Memory B cell (primary cell): ENCODE data around the gene PPIB.
A peak's percentile ranks its signal among the peaks of the same experiment; 100 is the strongest.

ENCODE experiments used
- ATAC-seq: fragments of 150-1000 bp; cut with Tn5 transposase; 2 replicates; pipeline ENCODE4 v1.10.0; 2021; ENCODE audit warnings: low read depth, mild to moderate bottlenecking, moderate library complexity
- DNase-seq, 2 donors: peaks; one replicate each; pipeline ENCODE4 v3.0.0; 2022; ENCODE audit warnings: low spot score in 2 of 2
- H3K27ac Mint-ChIP-seq: one replicate; pipeline ENCODE4 v1.8.0; 2022; ENCODE audit warnings: mild to moderate bottlenecking, moderate library complexity, mixed read lengths
- H3K27me3 Mint-ChIP-seq: one replicate; pipeline ENCODE4 v1.8.0; 2022; ENCODE audit warnings: mixed read lengths
- H3K36me3 Mint-ChIP-seq: one replicate; pipeline ENCODE4 v1.8.0; 2022; ENCODE audit warnings: mild to moderate bottlenecking, mixed read lengths
- H3K4me1 Mint-ChIP-seq: one replicate; pipeline ENCODE4 v1.8.0; 2022; ENCODE audit warnings: mixed read lengths
- H3K4me3 Mint-ChIP-seq: one replicate; pipeline ENCODE4 v1.8.0; 2022; ENCODE audit warnings: mild to moderate bottlenecking, moderate library complexity, mixed read lengths
- H3K9me3 Mint-ChIP-seq: one replicate; pipeline ENCODE4 v1.8.0; 2022; ENCODE audit warnings: mixed read lengths

Gene PPIB

DNA sequence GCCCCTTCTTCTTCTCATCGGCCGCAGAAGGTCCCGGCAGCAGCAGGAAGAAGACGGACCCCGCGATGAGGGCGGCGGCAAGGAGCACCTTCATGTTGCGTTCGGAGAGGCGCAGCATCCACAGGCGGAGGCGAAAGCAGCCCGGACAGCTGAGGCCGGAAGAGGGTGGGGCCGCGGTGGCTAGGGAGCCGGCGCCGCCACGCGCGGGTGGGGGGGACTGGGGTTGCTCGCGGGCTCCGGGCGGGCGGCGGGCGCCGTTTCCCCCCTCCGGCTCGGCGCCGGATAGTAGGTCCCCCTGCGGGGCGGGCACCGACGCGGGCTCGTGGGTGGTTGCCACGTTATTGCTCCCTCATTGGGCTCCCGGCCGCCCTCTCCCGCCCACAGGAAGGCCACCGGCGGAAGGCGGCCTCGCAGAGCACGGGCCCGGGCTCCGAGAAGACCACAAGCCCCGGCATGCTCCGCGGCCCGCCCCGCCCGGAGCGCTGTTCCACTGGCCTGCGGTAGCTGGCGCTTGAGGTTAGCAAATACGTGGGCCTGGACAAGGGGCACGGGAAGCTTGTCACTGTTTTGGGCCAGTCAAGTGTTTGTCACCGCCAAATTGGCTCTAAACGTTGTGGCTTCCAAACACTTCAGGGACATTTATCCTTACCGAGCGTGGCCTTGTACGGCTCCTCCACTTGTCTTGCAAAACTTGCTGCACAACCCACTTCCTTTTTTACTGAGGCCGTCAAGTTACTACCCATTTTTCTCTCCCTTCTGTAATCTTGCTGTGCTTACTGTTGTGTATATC, at the start of gene PPIB:
PPIB (minus strand) TSS at position 154 of the 790 bp plus-strand sequence; CDS start at position 118, 36 bp downstream.
- H3K27ac Mint-ChIP-seq = peak within 1 kb of the TSS; percentile 88
- H3K27me3 Mint-ChIP-seq = no peaks in the 10 kb centered on the region
- H3K4me3 Mint-ChIP-seq = peak within 1 kb of the TSS; percentile 91
- no peaks in the 10 kb centered on the region for H3K9me3 Mint-ChIP-seq
- peaks cover 16% of the 10 kb centered on the region for H3K36me3 Mint-ChIP-seq
- ATAC-seq (peak; percentile 89), DNase-seq (peak; percentile 90 to 96)
- peaks cover 39% of the 10 kb centered on the region for H3K4me1 Mint-ChIP-seq

GRCh38 chr15:64211696-64212095, 48.9 kb upstream of the PPIB start:
- Mint-ChIP-seq H3K27me3 (no peaks in the 10 kb centered on the region), H3K4me1 (no peaks in the 10 kb centered on the region), H3K9me3 (no peaks in the 10 kb centered on the region), H3K27ac (no peak overlapping the region), H3K36me3 (peaks cover 9% of the 10 kb centered on the region), H3K4me3 (no peak overlapping the region)
- ATAC-seq = no peak
- no peak for DNase-seq

DNA sequence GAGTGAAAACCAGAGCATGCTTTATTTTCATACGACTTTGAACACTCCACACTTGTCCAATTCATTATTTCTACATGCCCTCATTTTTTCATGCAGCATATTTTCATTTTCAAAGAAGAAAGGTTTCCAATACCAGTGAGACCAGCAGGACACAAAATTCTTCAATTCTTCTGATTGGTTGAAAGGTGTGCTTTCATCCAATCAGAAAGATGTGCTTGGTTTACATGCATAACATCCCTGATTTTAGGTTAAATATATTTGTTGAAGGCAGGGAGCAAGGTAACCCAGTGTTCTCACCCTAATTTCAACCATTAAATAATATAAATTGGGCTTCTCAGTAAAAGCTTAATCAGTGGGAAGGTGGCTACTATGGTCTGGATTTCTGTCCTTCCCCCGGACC, 47.5 kb upstream of the PPIB start:
- H3K27me3 Mint-ChIP-seq = no peaks in the 10 kb centered on the region
- H3K36me3 Mint-ChIP-seq = peaks cover 11% of the 10 kb centered on the region
- H3K9me3 Mint-ChIP-seq = no peaks in the 10 kb centered on the region
- ATAC-seq (no peak), DNase-seq (no peak)
- no peaks in the 10 kb centered on the region for H3K4me1 Mint-ChIP-seq
- no peak overlapping the region for H3K4me3 Mint-ChIP-seq
- no peak overlapping the region for H3K27ac Mint-ChIP-seq

GRCh38 chr15:64209680-64210334, 47.0 kb upstream of the PPIB start:
- no peaks in the 10 kb centered on the region for H3K4me1 Mint-ChIP-seq
- peaks cover 11% of the 10 kb centered on the region for H3K36me3 Mint-ChIP-seq
- ATAC-seq = peak; percentile 27
- H3K9me3 Mint-ChIP-seq = no peaks in the 10 kb centered on the region
- no peaks in the 10 kb centered on the region for H3K27me3 Mint-ChIP-seq
- no peak overlapping the region for H3K4me3 Mint-ChIP-seq
- H3K27ac Mint-ChIP-seq = no peak overlapping the region
- DNase-seq = no peak

DNA sequence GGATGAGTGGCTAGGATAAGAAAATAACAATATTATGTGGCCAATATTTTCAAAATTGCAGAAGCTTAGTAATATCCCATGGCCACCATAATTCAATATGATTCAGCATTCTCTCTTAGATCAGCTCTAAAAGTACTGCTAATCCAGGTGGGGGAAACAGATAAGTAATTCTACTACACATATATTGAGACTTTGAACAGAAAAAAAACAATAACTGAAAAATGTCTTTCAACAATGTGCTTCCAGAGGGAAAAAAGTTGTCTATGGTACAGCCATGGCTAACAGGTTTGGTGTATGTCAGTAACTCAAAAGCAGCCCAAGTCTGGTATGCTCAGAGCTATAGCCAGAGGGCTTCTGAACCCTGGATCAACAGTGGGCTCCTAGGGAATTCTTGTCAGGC, 42.4 kb upstream of the PPIB start:
- no peak overlapping the region for H3K27ac Mint-ChIP-seq
- DNase-seq = no peak
- ATAC-seq = no peak
- H3K27me3 Mint-ChIP-seq = no peaks in the 10 kb centered on the region
- H3K9me3 Mint-ChIP-seq = no peaks in the 10 kb centered on the region
- H3K4me1 Mint-ChIP-seq = no peaks in the 10 kb centered on the region
- peaks cover 28% of the 10 kb centered on the region for H3K36me3 Mint-ChIP-seq
- no peak overlapping the region for H3K4me3 Mint-ChIP-seq

DNA sequence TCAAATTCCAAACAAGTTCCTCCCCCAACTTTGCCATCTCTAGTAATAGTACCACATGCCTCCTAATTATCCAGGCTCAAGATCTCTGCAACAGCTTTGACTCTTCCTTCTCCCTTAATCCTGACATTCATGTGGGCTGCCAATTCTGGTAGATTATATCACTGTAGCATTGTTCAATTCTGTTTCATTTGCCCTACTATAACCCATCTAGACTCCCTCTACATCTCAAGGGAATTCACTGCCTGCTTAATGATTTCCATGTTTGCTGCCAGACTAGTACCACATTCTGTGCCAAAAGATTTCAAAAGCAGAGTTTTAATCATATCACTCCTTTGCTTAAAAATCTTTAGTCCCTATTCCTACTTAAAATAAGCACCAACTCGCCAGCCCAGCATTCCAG, 34.6 kb upstream of the PPIB start:
- DNase-seq (no peak), ATAC-seq (no peak)
- Mint-ChIP-seq H3K36me3 (peaks cover 23% of the 10 kb centered on the region), H3K4me3 (no peak overlapping the region), H3K9me3 (no peaks in the 10 kb centered on the region), H3K27me3 (no peaks in the 10 kb centered on the region), H3K27ac (no peak overlapping the region), H3K4me1 (no peaks in the 10 kb centered on the region)

DNA sequence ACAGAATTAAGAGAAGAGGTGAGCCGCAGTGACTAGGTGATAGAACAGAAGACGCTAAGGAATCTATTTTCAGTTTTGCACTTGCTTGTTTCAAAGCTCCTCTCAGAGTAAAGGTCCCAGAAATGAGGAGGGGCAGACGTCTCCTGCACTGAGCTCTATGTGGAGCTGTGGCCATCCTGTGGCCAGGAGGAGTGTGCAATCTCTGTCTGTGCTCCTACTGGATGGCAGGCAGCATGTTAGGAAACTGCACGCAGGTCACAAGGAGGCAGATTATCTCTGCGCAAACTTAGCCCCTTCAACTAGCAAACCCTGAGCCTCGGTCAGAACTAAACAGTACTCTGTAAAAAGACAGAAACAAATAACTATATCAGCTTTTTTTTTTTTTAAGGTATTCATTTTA, 31.1 kb upstream of the PPIB start:
- H3K4me3 Mint-ChIP-seq = no peak overlapping the region
- no peaks in the 10 kb centered on the region for H3K4me1 Mint-ChIP-seq
- peaks cover 15% of the 10 kb centered on the region for H3K36me3 Mint-ChIP-seq
- DNase-seq (no peak), ATAC-seq (no peak)
- no peaks in the 10 kb centered on the region for H3K9me3 Mint-ChIP-seq
- no peak overlapping the region for H3K27ac Mint-ChIP-seq
- H3K27me3 Mint-ChIP-seq = no peaks in the 10 kb centered on the region

GRCh38 chr15:64191971-64192830, 29.4 kb upstream of the PPIB start:
- H3K9me3 Mint-ChIP-seq = no peaks in the 10 kb centered on the region
- H3K4me3 Mint-ChIP-seq = no peak overlapping the region
- H3K27ac Mint-ChIP-seq = no peak overlapping the region
- DNase-seq (no peak), ATAC-seq (no peak)
- no peaks in the 10 kb centered on the region for H3K4me1 Mint-ChIP-seq
- H3K36me3 Mint-ChIP-seq = peaks cover 10% of the 10 kb centered on the region
- no peaks in the 10 kb centered on the region for H3K27me3 Mint-ChIP-seq

GRCh38 chr15:64187396-64188191, 24.8 kb upstream of the PPIB start:
- DNase-seq (no peak), ATAC-seq (no peak)
- Mint-ChIP-seq H3K9me3 (no peaks in the 10 kb centered on the region), H3K4me3 (no peak overlapping the region), H3K36me3 (peaks cover 4% of the 10 kb centered on the region), H3K27ac (no peak overlapping the region), H3K27me3 (no peaks in the 10 kb centered on the region), H3K4me1 (no peaks in the 10 kb centered on the region)

GRCh38 chr15:64185146-64185911, 22.5 kb upstream of the PPIB start:
- H3K9me3 Mint-ChIP-seq = no peaks in the 10 kb centered on the region
- no peak for ATAC-seq
- no peak overlapping the region for H3K27ac Mint-ChIP-seq
- H3K27me3 Mint-ChIP-seq = no peaks in the 10 kb centered on the region
- H3K4me1 Mint-ChIP-seq = peaks cover 10% of the 10 kb centered on the region
- H3K4me3 Mint-ChIP-seq = no peak overlapping the region
- H3K36me3 Mint-ChIP-seq = peaks cover 4% of the 10 kb centered on the region
- no peak for DNase-seq

- no peak for DNase-seq
Observed at GRCh38 chr15:64182859-64183370, 20.1 kb upstream of the PPIB start.

GRCh38 chr15:64180235-64180824, 17.5 kb upstream of the PPIB start:
- Mint-ChIP-seq H3K4me1 (peaks cover 17% of the 10 kb centered on the region), H3K4me3 (peak overlapping the region; percentile 61), H3K27me3 (no peaks in the 10 kb centered on the region), H3K9me3 (no peaks in the 10 kb centered on the region), H3K27ac (peak overlapping the region; percentile 96), H3K36me3 (peaks cover 4% of the 10 kb centered on the region)
- ATAC-seq = peak; percentile 97
- DNase-seq = peak; percentile 47 to 76

More at GRCh38 chr15:64182859-64183370, 20.1 kb upstream of the PPIB start:
- H3K9me3 Mint-ChIP-seq = no peaks in the 10 kb centered on the region
- H3K27me3 Mint-ChIP-seq = no peaks in the 10 kb centered on the region
- H3K27ac Mint-ChIP-seq = peak overlapping the region; percentile 35
- no peak for ATAC-seq
- peaks cover 2% of the 10 kb centered on the region for H3K36me3 Mint-ChIP-seq
- H3K4me3 Mint-ChIP-seq = no peak overlapping the region
- peaks cover 17% of the 10 kb centered on the region for H3K4me1 Mint-ChIP-seq
